GM21737 (cell line): ENCODE data around the gene LAMTOR3.

Experiments
- ATAC-seq: cut with Tn5 transposase; IDR thresholded peaks from one replicate; pipeline ENCODE4 v1.9.1; 2021; ENCODE audit warnings: mild to moderate bottlenecking, moderate library complexity; ENCODE audit not compliant: unreplicated experiment

LAMTOR3 gene

DNA sequence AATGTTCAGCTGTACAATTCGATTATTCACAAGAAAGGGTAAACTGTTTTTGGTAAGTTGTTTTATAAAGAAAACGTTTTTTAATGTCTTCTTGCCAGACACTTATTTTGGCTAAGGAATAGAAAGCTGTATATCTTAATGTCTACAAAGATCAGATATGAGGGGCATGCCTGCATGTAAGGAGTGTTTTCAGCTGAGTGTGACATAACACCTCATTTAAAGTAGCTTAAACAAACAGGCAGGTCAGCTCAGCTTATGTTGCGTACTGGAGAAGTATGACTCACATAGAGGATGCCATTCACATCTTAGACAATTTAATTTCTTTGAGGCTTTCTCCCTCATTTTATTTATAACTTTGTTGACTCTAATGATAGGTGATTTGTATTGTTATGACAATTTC, 30.4 kb downstream of the LAMTOR3 start:
- no peak for ATAC-seq

DNA sequence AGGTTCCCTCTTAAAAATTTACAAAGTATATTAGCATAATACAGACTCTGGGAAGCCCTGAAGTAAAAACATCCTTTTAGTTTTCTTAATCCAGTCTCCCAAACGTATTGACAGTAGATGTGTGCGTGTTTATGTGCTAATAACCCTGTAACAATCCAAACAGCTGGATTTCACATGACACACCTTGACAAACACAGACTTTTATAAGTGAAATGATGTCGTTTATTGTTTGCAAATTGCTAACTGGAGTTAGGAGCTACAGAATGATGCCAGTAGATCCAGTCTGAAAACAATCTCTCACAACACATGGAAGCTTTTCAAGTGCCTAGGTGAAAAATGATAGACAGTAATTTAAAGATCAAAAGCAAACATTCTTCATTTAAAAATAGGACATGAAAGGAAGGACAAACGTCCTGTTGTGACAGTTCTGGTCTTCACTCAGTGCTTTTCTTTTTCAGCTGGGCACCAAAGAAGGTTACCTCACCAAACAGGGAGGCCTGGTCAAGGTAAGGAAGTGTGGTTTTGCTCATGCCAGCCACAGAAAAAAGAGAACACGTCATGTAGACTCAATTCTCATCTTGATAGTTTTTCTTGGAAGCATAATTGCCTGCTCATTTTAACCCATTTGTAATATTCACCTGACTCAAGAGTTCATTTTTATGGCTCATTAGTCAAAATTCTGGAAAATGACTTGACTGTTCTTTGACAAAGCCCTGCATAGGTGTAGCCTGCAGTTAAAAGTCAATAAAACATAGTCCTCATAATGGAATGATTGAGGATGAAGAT, 32.9 kb downstream of the LAMTOR3 start:
- no peak for ATAC-seq

DNA sequence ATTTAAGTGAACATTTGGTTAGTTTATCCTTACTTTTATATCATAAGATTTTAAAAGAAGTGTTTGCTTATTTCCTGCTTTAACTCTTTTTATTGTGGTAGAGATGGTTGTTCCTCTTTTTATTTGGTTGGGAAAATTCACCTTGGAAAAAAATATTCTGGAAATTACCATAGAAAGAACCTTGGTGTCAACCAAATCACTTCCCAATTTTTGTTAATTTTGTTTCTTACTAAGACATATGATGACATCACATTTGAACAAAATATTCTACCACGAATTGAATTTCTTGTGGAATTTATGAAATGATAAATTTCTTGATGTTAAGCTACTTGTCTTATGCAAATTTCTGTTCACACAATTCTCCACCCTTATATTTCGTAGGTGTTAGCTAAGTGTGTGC, 33.7 kb downstream of the LAMTOR3 start:
- ATAC-seq: no peak

- ATAC-seq: peak; percentile 50
Observed at GRCh38 chr4:99859618-99860017, 34.6 kb downstream of the LAMTOR3 start.

DNA sequence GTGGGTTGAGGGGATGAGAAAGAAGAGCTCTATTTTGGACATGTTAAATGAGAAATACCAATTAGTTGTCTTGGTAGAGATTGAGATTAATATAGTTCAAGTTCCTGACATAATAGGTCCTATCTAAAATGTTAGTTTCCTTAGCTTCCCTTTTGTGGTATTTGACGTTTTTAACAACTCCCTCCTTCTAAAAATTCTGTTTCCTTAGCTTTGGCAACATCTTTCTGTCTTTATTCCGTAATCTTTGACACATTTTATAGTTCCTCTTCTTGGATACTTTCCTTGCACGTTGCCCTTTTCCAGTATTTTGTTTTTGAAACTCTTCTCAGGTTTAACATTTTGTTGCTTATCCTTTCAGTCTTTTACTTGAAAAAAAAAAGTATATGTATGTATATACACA, 36.9 kb downstream of the LAMTOR3 start:
- no peak for ATAC-seq

DNA sequence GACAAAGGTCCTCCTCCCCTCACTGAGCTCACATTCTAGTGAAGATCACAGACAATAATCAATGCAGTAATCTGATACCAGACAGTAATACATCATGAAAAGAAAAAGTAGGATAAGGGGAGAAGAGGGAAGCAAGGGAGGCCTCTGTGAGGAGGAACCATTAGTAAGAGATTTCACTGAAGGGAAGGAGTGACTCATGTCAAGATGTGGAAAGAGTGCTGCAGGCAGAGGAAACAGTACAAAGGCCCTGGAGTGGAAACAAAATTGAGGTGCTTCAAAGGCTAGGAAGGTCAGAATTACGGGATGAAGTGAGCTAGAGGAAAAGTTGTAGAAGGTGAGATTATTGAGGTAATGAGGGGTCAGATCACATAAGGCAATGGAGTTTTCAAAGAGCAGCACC, 38.1 kb downstream of the LAMTOR3 start:
- no peak for ATAC-seq

- ATAC-seq: peak; percentile 47
Observed at GRCh38 chr4:99855678-99856077, 38.5 kb downstream of the LAMTOR3 start.

DNA sequence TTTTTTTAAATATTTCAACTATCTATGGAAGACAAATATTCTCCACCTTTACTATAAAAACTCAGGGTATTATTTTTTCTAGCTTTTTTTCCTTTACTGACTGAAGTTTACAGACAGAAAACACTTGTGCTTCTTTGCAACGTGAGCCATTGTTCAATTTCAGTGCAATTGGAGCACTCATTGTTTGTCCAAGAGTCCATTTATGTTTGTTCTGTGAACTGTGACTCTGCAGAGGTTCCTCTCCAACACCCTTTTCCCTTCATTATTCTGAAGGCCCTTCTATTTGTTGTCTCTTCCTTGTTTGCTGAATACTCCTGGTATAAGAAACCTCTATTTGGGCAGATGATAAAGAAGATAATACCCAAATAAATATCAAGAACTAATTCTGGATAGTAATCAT, 40.2 kb downstream of the LAMTOR3 start:
- no peak for ATAC-seq

GRCh38 chr4:99853190-99853589, 41.0 kb downstream of the LAMTOR3 start:
- ATAC-seq: no peak

GRCh38 chr4:99852199-99852749, 42.0 kb downstream of the LAMTOR3 start:
- ATAC-seq: no peak

- ATAC-seq: no peak
Observed at GRCh38 chr4:99848591-99849001, 45.6 kb downstream of the LAMTOR3 start.

DNA sequence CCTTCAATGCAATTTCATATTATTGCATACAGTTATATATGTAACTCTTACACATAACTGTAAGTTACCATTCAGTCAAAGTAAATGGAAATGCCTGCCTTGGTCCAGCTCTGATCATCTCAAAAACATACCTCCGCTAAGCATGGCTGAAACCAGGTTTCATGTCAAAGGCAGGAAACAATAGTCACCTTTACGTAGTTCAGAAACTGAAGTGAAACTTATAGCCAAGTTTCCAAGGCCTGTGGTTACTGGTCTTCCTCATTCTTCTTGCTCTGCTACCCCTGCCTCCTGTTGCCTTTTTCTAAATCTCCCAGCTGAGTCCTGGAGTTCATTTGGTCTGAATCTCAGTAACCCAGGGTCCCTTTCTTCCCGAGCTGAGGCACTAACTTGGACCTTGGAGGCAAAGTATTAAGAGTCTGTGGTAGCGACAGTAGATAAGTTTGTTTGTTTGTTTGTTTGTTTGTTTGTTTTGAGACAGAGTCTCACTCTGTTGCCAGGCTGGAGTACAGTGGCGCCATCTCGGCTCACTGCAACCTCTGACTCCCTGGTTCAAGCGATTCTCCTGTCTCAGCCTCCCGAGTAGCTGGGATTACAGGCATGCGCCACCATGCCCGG, 46.8 kb downstream of the LAMTOR3 start:
- ATAC-seq: peak; percentile 67

- ATAC-seq: no peak
Observed at GRCh38 chr4:99846891-99847290, 47.3 kb downstream of the LAMTOR3 start.

DNA sequence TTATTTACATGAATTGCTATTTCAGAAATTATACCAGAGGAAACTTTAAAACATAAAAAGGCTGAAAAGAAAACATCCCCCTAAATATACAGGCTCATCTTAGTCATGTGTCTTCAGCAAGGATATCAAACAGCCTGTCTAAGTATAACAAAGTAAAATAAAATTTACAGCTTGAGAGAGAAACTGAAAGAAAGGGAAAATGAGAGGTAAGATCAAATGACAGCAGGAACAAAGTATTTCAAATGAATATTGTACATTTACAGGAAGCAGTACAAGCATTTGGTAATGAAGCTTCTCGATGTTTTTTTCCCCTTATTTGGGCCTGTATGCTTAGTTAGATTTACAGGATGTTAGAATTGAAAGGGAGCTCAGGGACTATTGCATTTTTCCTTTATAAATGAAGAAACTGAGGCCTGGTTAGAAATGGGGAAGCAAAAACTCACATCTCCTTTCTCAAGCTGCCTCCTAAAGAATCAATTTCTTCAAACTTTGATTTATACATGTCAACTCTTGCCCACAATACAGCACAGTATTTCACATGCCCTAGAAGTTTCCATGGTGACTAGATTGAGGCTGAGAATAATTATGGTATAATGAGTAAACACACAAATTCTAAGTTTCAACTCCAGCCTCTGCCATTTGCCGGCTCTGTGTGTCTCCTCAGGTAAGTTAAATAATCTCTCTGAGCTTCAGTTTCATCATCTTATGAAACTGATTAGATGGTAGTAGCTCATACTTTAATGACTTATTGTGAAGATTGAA, 48.3 kb downstream of the LAMTOR3 start:
- no peak for ATAC-seq

DNA sequence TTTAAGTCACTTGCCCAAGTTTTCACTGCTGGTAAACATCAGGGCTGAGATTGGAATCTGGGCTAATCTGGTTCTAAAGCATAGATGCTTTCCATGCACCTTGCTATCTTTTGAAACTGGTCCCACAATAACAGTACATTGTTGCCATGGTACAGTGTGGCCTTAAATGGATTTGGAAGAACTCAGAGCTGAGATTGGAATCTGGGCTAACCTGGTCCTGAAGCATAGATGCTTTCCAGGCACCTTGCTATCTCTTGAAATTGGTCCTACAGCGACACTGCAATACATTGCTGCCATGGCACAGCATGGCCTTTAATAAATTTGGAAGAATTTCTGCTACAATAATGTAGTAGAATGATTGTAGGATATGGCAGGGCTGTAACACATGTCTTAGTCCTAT, 49.0 kb downstream of the LAMTOR3 start:
- ATAC-seq: no peak

- no peak for ATAC-seq
Observed at GRCh38 chr4:99844048-99844447, 50.2 kb downstream of the LAMTOR3 start.

GRCh38 chr4:99843413-99843812, 50.8 kb downstream of the LAMTOR3 start:
- no peak for ATAC-seq

DNA sequence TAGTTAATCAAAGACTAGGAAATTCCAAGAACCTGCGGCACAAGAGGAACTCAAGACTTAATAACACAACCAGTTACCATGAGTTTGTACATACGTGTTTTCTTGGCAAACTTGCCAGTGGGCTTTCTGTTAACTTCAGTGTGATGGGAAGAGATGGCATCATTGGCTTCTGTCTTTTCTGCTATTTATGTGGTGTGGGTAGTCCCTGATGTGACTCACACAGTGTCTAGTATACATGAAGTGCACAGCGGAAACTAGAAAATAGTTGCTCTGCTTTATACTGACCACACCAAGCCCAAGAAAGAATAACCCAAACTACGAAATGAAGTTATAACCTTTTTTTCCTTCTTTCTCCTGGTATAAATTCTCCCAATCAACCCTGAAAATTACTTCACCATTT, 53.1 kb downstream of the LAMTOR3 start:
- no peak for ATAC-seq

- no peak for ATAC-seq
Observed at GRCh38 chr4:99838927-99839326, 55.3 kb downstream of the LAMTOR3 start.

DNA sequence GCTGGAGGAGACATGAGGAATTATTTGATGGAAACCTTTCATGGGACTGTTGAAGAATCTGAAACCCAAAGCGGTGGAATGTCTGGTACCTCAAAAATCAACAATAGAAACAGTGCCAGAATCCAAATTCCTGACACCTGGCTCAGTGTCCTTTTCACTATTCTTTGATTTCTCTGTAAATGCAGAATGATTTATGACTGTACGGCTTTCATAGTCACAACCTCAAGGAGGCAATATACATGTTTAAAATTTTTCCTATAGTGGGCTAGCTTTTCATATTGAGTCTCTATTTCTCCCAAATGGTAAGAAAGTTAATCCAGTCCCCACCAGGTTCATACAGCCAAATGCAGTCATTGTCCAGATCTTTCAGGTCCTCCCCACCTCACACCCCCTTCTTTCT, 58.3 kb downstream of the LAMTOR3 start:
- ATAC-seq: no peak

GRCh38 chr4:99834569-99834968, 59.7 kb downstream of the LAMTOR3 start:
- ATAC-seq: no peak

- no peak for ATAC-seq
Observed at GRCh38 chr4:99833756-99834155, 60.5 kb downstream of the LAMTOR3 start.
